ENCODE measurements around the gene GOLGA8B. TPM values are rescaled to one million over a fixed set of nuclear protein-coding genes. Genes with fewer than 3 reads are reported as not detected.

GOLGA8B gene
- total RNA-seq, 1 experiment from 2014 or later: 176 TPM

DNA sequence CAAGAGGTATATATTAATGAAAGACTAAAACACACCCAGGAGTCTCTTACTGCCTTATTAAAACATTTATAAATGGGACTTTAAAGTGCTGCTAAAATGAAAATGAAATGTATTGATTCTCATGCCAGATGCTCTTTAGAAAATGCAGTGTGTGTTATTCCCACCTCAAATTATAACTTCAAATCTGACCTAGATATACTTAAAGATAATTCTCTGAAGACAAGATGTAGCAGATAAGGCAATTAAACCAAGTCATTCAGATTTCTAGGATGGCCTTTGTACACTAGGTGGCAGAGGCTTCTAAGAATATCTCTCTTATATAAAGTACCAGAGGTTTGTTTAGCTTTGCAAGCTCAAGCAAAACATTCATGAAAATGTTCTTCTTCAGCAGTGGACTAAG, 26.9 kb upstream of the GOLGA8B start:
- peak; percentile 25 for DNase-seq (ENCODE audit: unreplicated experiment)
- ChIA-PET POLR2A (no interaction called here), CTCF (interaction anchor here (0.6 to 2.2 kb wide), 5 partner anchors 306 to 313 kb away, joined by 3 to 7 read pairs (median 4); no protein-coding TSS in a partner anchor)
- intact Hi-C loops (cut with micrococcal nuclease): no loop called here
- H3K27me3 Mint-ChIP-seq (ENCODE audit: insufficient read depth, unreplicated experiment): peaks cover 89% of the 10 kb centered on the region
- H3K27ac Mint-ChIP-seq (ENCODE audit: low read depth, unreplicated experiment): no peak overlapping the region
- H3K4me1 Mint-ChIP-seq (ENCODE audit: insufficient read depth, unreplicated experiment): peaks cover 5% of the 10 kb centered on the region
- TF ChIP-seq, protein P1, sequence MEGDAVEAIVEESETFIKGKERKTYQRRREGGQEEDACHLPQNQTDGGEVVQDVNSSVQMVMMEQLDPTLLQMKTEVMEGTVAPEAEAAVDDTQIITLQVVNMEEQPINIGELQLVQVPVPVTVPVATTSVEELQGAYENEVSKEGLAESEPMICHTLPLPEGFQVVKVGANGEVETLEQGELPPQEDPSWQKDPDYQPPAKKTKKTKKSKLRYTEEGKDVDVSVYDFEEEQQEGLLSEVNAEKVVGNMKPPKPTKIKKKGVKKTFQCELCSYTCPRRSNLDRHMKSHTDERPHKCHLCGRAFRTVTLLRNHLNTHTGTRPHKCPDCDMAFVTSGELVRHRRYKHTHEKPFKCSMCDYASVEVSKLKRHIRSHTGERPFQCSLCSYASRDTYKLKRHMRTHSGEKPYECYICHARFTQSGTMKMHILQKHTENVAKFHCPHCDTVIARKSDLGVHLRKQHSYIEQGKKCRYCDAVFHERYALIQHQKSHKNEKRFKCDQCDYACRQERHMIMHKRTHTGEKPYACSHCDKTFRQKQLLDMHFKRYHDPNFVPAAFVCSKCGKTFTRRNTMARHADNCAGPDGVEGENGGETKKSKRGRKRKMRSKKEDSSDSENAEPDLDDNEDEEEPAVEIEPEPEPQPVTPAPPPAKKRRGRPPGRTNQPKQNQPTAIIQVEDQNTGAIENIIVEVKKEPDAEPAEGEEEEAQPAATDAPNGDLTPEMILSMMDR (IDR thresholded peaks at IDR 0.05; ENCODE audit: unreplicated experiment): peak; percentile 23
- no peaks in the 10 kb centered on the region for H3K36me3 Mint-ChIP-seq (ENCODE audit: insufficient read depth, unreplicated experiment)
- H3K4me3 Mint-ChIP-seq (ENCODE audit: unreplicated experiment): no peak overlapping the region
- H3K9me3 Mint-ChIP-seq (ENCODE audit: unreplicated experiment): no peaks in the 10 kb centered on the region
- no TSS peak for BruUV-seq (replicated peaks)

DNA sequence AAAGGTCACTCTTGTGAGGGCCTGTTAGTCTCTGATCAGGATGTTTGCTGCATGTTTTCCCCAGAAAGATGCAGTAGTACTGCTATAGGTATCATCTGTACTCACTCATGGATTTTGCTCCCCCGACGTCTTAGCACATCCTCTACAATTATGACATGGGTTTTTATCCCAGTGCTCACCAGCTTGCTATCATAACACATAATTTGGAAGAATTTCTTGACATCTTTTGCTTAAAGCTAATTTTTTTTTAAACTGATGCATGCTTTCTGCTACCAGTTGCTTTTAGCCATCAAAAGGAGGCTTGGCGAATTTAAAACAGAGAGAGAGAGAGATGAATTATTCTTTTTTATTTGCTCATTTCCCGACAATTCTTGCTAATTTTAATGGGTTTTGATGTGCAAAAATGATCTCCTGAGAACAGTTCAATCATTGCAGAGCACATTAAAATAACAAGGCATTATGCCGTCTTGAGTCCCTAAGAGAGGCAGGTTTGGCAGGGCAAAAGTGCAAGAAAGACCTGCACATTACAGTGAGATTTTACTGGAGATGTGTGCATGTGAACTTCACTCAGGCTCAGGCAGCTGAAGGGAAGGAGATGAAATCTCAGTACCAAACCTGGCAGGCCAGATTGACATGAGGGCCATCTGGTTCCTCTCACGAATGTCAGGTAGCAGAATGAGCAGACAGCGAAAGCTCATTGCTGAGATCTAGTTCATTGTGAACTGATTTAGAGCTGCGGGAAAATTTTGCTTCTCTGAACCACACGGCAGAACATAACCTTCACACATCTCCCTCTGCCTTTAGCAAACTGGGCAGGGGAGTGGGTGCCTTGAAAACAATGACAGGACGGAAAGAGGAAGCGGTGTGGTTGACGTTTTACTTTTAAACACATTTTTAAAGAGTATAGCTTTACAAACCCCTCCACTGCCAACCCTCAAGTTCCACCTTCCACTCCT, 25.9 kb upstream of the GOLGA8B start:
- no peak overlapping the region for H3K27ac Mint-ChIP-seq (ENCODE audit: low read depth, unreplicated experiment)
- peaks cover 5% of the 10 kb centered on the region for H3K4me1 Mint-ChIP-seq (ENCODE audit: insufficient read depth, unreplicated experiment)
- no peaks in the 10 kb centered on the region for H3K9me3 Mint-ChIP-seq (ENCODE audit: unreplicated experiment)
- ChIA-PET POLR2A (no interaction called here), CTCF (interaction anchor here (0.7 to 2.2 kb wide), 5 partner anchors 13 to 314 kb away, joined by 3 to 7 read pairs (median 3); no protein-coding TSS in a partner anchor)
- TF ChIP-seq, protein P1 (IDR thresholded peaks at IDR 0.05; ENCODE audit: unreplicated experiment): no peak
- no TSS peak for BruUV-seq (replicated peaks)
- H3K27me3 Mint-ChIP-seq (ENCODE audit: insufficient read depth, unreplicated experiment): peaks cover 92% of the 10 kb centered on the region
- no peak overlapping the region for H3K4me3 Mint-ChIP-seq (ENCODE audit: unreplicated experiment)
- intact Hi-C loops (cut with micrococcal nuclease): no loop called here
- no peak for DNase-seq (ENCODE audit: unreplicated experiment)
- no peaks in the 10 kb centered on the region for H3K36me3 Mint-ChIP-seq (ENCODE audit: insufficient read depth, unreplicated experiment)

DNA sequence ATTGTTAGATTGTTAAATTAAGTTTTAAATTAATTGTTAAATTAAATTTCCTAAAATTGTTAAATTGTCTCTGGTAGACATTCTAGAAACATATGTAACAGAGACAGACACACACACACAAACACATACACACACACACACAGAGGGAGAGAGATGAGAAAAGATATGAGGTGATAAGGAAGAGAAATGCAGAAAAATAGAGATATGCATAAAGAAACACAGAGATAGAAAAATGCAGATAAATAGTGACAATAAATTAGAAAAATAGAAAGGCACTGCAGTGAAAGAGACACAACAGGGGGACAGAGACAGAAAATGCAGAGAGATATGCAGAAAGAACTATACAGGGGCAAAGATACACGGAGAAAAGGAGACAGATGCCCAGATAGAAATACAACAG, 25.1 kb upstream of the GOLGA8B start:
- no peak overlapping the region for H3K27ac Mint-ChIP-seq (ENCODE audit: low read depth, unreplicated experiment)
- intact Hi-C loops (cut with micrococcal nuclease): no loop called here
- H3K9me3 Mint-ChIP-seq (ENCODE audit: unreplicated experiment): no peaks in the 10 kb centered on the region
- peaks cover 92% of the 10 kb centered on the region for H3K27me3 Mint-ChIP-seq (ENCODE audit: insufficient read depth, unreplicated experiment)
- no TSS peak for BruUV-seq (replicated peaks)
- no peak for DNase-seq (ENCODE audit: unreplicated experiment)
- H3K4me1 Mint-ChIP-seq (ENCODE audit: insufficient read depth, unreplicated experiment): peaks cover 5% of the 10 kb centered on the region
- H3K36me3 Mint-ChIP-seq (ENCODE audit: insufficient read depth, unreplicated experiment): no peaks in the 10 kb centered on the region
- H3K4me3 Mint-ChIP-seq (ENCODE audit: unreplicated experiment): no peak overlapping the region
- TF ChIP-seq, protein P1 (IDR thresholded peaks at IDR 0.05; ENCODE audit: unreplicated experiment): no peak
- ChIA-PET CTCF (interaction anchor here (1.1 kb wide), 1 partner anchor 14 kb away, joined by 4 read pairs; no protein-coding TSS in a partner anchor), POLR2A (no interaction called here)

DNA sequence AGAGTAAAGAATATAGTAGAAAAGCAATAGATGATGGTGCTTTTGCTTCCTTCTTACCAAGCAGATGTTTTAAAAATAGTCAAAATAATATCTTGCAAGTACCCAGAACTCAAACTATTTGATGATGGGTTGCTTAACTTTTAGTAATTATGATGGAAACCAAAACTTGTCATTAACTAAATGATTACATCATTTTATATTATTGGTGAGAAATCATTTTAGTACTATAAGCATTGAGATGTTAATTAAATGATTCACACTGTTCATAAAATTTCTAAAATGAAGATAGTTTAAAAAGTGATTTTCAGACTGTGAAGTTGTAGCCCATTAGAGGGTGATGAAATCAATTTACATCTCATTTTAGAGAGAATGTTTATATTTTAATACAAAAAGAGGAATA, 24.4 kb upstream of the GOLGA8B start:
- ChIA-PET POLR2A (no interaction called here), CTCF (no interaction called here)
- H3K36me3 Mint-ChIP-seq (ENCODE audit: insufficient read depth, unreplicated experiment): no peaks in the 10 kb centered on the region
- DNase-seq (ENCODE audit: unreplicated experiment): no peak
- H3K9me3 Mint-ChIP-seq (ENCODE audit: unreplicated experiment): no peaks in the 10 kb centered on the region
- peaks cover 92% of the 10 kb centered on the region for H3K27me3 Mint-ChIP-seq (ENCODE audit: insufficient read depth, unreplicated experiment)
- H3K4me1 Mint-ChIP-seq (ENCODE audit: insufficient read depth, unreplicated experiment): peaks cover 5% of the 10 kb centered on the region
- no peak overlapping the region for H3K4me3 Mint-ChIP-seq (ENCODE audit: unreplicated experiment)
- intact Hi-C loops (cut with micrococcal nuclease): no loop called here
- TF ChIP-seq, protein P1 (IDR thresholded peaks at IDR 0.05; ENCODE audit: unreplicated experiment): no peak
- H3K27ac Mint-ChIP-seq (ENCODE audit: low read depth, unreplicated experiment): no peak overlapping the region
- BruUV-seq (replicated peaks): no TSS peak
